CD4-positive, alpha-beta T cell treated with Interleukin-17A for 1 hour (primary cell): ENCODE data around the gene PERCC1.

Source experiments
- DNase-seq: peaks from one replicate; pipeline ENCODE4 v3.0.0-alpha.2; 2020

PERCC1 gene

DNA sequence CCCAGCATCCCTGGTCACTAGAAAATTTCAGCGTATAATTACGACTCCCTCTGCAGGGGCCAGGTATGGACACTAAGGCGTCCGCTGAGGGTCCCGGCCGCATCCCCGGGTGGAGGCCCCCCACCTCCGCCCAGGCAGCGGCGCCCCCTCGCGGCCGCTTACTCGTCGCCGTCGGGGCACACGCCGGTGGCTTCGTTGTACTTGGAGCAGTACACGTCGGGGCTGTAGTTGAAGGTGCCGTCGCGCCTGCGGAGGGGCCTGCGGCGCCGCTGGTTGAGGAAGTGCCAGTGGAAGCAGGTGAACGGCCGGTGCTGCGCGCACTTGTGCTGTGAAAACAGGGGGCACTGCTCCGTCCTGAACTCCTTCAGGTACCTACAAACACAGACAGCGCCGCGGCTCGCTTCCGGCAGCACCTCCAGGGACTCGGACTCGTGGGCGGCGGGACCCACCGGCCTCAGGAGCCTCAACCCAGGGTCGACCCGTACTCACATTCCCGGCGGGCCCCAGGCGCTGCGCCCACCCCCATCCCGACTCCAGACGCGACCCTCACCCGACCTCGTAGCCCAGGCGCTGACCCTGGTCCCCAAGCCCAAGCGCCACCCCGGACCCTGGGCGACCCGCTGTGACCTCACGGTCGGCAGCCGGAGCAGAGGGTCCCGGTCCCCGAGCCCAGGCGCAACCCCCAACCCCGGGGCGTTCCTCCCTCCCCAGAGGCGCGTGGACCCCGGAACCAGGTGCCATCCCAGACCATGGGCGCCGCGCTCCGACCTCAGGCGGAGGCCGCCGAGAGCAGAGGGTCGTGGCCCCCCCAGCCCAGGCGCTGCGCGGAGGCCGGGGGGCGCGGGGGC, 17.0 kb upstream of the PERCC1 start:
- peak; percentile 66 for DNase-seq

DNA sequence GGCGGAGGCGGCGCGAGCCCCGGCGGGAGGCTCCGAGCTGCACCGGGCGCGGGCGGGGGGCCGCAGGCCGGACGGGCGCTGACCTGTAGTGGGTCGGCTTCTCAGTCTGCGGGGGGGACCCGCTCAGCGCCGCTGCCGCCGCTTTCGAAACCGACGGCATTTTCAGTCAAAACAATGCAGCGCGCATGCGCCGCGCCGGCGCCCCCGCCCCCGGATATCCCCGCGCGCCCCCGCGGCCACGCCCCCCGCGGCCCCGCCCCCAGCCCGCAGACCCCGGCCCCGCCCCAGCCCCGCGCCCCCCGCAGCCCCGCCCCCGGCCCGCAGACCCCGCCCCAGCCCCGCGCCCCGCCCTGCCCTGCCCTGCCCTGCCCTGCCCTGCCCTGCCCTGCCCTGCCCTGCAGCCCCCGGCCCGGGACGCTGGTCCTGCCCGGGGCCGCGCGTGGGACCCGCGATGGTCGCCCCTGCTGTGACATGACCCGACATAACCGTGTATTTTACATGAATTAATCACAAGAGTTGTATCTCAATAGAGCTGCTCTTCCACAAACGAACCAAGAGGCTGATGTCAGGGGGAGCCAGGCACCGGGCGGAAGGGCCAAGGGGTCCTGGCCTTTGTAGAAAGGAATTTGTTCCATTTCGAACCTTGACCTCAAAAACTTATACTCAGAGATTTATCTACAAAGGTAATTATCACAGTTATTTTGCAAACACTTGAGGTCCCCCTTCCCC, 16.2 kb upstream of the PERCC1 start, which contains the start of gene UNKL:
Gene UNKL, minus strand, starts transcription at position 173 of the 729 bp plus-strand sequence. Its CDS starts 13 bp downstream, at position 160.
- peak; percentile 87 for DNase-seq

DNA sequence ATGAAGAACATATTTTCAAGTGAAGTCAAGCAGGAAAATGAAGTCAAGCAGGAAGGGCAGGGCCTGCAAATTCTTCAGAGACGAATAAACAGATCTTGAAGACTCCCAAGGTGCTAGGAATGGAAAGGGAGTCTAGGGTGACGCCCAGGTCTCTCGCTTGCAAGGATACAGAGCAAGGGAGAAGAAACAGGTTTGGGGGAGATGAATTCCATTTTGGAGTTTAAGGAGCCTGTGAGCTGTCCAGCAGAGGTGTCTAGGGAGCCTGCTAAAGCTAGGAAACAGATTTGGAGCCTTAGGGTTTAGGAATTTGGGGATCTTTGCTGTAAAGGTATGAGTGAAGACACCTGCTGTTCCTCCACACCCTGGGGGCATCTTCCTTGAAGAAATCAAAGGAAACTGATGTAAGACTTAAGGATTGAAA, 14.3 kb upstream of the PERCC1 start:
- no peak for DNase-seq

DNA sequence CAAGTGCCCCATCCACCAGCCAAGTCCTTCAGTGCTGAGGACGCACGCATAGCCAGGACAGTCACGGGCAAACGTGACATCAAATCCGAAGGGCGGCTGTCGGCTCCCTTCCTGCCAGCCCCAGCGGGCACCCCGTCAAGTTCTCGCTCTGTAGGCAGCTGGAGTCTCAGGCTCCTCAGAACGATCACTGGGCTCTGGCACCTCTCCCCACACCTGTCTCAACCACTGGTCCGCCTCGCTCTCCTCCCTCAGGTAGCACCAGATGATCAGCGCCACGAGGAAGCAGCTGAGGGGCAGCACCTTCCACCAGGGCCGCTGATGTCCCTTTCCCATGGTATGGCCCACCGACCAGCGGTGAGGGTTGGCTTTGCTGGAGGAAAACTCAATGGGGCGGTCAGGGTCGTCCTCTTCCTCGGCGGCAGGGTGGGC, 10.8 kb upstream of the PERCC1 start:
- DNase-seq: no peak

DNA sequence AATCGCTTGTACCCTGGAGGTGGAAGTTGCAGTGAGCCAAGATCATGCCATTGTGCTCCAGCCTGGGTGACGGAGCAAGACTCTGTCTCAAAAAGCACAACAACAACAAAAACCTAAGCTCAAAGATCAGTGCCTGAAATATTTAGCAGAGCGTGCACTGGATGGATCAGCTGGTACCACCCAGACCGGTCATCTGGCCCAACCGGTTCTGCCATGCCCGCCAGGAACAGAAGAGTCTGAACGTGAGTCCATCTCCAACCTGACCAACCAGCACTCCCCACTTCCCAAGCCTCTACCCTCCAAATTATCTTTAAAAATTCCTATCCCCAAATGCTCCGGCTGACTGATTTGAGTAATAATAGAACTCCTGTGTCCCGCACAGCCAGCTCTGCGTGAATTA, 8.8 kb upstream of the PERCC1 start:
- DNase-seq: no peak

DNA sequence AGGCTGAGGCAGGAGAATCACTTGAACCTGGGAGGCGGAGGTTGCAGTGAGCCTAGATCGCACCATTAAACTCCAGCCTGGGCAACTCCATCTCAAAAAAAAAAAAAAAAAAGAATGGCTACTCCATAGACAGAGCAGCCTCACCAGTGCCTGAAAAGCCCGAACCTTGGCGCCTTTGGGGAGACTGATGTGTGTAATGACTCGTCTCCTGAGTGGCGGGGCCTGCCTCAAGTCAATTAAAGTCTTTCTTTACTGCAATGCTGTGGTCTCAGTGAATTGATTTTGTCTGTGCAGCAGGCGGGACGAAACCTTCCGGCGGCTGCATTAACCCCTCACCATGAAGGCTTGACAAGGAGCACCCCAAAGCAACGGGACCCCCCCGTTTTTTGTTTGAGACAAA, 6.8 kb upstream of the PERCC1 start:
- DNase-seq: no peak

DNA sequence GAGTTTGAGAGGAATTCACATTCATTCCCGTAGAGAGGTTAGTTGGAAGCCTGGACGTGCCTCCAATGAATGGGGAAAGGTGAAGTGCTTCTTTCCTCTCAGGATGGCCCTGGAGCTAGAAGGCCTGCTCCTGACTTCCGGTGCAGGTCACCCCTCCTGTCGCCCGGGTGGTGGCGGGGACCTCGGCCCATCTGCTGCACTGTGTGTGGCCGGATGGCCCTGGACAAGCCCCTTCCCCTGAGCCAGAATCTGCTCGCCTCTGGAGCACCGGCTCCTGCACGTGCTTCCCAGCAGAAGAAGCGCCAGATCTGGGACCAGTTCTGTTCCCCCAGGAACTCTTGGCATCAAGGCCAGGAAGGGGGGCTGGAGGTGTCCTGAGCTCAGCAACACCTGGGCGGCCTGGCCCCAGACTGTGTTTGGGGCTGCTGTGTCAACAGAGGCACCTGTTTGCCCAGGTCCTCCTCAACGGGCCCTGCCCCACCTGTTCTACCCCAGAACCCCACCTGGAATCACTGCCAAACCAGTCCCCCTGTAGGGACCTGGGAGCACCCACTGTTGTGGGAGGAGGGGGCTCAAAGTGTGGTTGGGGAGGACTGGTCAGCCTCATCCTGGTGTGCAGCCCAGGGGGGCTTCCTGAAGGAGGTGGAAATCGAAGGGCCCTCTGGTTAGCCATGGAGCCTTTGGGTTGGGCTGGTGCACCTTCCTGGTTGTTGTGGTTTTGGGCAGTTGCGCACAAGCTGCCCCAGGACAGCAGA, 5.1 kb upstream of the PERCC1 start:
- no peak for DNase-seq

DNA sequence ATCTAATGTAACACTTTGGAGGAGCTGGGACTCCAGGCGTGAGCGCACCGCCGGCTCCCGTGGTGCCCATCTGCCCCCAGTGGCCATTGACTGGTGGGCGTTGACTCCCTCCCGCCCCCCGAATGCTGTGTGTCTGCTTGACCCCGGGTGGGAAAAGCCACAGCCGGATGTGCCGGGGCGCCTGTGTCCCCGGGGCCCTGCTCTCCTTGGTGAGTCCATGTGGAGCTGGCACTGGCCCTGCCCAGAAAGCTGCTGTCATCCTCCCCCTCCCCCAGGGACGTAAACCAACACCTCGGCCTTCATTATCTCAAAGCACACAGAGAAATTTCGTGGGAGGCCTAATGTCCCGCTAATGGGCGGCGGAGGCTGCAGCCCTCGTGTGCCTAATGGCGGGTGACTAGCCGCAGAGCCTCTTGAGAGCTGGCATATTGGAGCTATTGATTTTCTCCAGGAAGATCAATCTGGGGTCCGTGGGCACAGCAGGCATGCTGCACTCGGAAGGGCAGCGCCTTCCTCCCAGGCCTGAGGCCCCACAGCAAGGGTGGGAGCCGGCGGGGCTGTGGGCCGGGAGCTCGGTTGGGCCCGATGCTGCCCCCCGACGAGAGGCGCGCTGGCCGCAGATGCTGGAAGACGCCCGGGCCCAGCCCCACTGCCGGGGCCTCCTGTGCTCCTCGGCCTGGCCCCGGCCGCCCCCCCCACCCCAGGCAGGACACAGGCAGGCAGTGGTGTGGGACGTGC, 4.0 kb upstream of the PERCC1 start:
- DNase-seq: no peak

DNA sequence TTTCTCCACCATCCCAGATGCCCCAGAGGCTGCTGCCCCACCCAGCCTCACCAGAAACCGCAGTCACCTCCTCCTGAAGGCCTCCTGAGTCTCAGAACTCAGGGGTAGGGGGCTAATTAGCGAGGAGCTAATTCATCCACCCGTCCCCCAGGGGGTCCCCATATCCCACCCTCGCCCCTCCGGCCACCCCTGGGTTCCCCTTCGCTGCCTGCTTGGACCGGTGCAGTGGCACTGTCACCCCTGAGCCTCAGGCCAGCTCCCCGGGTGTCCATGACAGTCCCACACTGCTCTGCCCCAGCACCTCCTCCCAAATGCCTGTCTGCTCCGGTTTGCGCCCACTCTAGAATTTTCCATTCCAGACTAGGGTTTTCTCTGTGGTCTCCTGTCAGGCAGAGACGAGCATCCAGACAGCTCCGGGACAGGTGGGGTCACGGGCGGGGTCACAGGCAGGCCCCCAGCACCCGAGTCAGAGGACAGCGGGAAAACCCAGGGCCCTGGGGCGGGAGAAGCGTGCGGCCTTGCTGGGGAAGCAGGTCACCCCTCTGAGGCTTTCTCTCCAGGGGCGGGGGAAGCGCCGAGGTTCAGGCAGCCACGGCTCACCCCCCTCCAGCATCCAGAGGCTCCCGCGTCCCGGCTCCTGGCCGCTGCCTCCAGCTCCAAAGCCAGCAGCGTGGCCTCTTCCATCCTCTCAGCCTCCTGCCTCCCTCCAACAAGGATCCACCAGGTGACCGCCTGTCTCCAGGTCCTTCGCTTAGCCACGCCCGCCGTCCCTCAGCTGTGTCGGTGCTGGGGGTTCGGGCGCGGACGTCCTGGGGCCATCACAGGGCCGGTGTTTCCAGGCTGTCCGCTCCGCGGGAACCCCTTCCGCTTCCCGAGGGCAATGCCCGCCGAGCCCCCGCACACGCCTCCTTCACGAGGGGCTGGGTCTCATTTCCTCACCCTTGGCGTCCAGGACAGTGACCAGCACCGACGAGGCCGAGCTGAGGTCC, 3.1 kb upstream of the PERCC1 start:
- DNase-seq: no peak

DNA sequence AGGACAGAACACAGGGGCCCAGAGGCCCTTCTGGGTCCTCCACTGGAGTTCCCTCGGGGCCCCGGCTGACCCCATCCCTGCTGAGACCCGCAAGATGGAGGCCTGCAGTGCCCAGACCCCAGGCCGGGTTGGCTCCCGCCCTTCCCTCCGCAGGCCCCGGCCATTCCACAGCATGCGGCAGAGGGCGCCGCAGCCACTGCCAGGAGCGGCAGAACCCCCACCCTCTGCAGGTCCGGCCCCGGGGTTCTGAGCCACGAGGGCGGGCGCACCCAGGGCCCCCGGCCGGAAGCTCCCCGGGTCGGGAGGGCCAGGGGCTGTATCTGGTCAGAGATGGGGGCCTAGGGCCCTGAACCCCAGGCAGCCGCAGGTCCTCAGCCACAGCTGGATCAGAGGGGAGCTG, 2.4 kb upstream of the PERCC1 start:
- peak; percentile 45 for DNase-seq

DNA sequence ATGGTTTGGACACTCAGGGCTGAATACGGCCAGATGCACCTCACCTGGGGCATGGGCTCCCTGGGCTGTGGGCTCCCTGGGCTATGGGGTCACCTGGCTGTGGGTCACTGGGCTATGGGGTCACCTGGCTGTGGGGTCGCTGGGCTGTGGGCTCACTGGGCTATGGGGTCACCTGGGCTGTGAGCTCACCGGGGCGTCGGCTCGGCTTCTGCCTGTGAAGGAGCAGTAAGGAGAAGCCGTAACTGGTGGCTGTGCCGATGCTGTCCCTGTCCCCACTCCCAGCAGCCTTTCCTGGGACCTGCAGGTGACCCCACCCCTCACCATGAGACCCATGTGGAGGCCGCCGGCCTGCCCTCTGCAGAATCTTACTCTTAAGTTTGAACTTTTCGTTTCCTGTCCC, 1.9 kb upstream of the PERCC1 start:
- DNase-seq: no peak

DNA sequence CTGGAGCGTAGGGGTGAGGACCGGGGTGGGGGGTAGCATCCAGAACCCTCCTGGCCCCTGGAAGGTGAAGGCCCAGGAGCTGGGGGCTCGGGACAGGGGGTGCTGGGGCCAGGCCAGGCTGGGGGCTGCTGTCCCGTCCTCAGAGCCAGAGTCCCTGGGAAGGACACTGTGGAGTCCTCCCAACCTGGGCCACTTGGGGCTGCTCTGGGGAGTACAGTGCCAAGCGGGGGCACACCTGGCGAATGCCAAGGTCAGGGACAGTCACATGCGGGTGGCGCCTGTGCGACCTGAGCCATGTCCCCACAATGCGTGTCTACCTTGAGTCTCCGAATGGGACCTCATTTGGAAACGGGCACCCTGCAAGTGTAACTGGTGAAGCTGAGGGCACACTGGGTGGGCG, 1.2 kb upstream of the PERCC1 start:
- DNase-seq: no peak

DNA sequence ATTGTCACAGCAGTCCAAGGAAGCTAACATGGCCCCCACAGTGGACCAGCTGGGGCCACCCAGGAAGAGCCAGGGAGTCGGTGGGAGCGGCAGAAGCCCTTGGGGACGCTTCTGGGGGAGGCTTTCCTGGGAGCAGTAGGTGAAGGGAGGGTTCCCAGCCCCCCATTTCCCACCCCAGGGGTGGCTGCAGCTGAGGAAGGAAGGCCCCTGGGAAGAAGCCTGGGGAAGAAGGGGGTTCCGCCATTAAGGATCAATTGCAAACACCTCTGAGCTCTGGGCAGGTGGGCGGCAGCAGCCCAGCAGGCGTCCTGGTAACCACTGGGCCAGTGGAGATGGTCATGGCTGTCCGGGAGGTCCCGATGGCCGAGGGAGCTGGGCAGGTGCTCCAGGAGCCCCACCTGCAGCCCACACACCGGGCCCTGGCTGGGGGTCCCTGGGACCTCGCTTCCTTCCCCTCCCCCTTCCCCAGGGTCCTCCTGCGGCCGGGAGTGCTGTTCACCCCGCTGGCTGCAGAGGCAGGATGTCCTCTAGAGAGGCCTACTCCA, 592 bp upstream of the PERCC1 start:
- no peak for DNase-seq

DNA sequence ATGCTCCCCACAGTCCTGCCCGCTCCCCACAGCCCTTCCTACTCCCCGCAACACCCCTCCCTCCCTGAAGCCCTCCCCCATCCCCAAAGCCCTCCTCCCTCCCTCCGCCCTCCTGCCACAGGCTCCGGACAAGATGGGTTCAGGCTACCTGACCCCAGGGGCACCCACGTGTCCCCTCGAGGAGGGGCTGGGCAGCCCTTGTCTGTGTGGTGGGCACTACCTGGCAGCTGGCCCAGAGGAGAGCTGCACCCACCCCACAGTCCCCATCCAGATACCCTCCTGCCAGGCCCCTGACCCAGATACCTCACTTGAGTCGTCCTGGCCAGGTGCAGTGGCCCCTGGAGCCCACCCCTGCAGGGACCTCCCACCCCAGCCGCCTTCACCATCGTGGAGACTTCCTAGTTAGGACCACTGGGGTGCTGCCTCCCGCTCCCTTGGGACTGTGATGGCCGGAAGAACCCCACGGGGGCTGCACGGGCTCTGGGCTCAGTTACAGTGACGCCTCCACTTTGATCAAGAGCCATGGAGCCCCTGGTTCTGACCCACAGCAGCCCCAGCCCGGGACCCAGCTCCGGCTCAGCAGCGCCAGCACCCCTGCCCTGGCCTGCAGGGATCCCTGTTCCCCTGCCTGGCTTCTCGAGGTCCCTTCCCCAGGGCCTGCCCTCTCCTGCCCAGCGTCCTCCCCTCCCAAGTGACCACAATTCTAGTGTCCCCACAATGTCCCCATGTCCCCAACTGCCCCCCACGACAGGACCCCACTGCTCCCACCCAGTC, 806 bp downstream of the PERCC1 start:
- no peak for DNase-seq

DNA sequence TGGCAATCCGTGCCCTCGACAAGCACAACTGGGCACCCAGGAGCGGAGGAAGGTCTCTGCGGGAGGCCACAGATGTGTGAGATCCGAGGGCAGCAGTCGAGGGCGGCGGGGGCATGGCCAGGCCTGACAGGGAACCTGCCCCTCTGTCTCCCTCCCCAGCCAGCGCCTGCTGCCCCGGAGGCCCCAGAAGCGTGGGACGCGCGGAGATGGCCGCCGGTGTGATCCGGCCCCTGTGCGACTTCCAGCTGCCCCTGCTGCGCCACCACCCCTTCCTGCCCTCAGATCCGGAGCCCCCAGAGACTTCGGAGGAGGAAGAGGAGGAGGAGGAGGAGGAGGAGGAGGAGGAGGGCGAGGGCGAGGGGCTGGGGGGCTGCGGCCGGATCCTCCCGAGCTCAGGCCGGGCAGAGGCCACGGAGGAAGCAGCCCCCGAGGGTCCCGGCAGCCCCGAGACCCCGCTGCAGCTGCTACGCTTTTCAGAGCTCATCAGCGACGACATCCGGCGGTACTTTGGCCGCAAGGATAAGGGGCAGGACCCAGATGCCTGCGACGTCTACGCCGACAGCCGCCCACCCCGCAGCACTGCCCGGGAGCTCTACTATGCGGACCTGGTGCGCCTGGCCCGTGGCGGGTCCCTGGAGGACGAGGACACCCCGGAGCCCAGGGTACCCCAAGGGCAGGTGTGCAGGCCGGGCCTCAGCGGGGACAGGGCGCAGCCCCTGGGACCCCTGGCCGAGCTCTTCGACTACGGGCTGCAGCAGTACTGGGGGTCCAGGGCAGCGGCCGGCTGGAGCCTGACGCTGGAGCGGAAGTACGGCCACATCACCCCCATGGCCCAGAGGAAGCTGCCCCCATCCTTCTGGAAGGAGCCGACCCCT, 1.7 kb downstream of the PERCC1 start:
- no peak for DNase-seq

DNA sequence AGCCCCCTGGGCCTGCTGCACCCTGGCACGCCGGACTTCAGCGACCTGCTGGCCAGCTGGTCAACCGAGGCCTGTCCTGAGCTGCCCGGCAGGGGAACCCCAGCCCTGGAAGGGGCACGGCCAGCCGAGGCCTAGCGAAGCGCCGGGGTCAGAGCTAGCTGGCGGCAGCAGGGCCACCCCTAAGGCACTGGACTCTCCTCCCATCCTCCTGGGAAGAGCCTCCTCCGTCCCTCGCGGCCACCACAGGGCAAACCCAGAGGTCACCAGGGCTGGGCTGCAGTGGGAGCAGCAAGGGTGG, 2.3 kb downstream of the PERCC1 start:
- DNase-seq: no peak

DNA sequence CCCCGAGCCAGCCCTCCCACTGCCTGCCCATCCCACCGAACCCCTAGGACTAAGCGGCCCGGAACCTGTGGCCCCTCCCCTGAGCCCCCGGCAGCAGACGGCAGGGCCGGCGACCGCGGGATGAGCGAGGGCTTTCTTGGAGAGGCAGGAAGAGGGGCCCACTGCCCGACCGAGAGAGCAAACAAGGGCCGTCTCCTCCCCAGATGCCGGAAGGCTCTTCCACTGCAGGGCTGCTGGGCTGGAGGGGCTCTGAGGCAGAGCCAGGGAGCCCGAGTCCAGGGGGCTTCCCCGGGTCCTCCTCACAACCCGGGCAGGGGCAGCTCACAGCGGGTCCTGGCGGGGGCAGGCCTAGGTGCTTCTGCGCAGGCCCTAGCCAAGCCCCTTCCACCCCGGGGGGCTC, 2.9 kb downstream of the PERCC1 start:
- no peak for DNase-seq

DNA sequence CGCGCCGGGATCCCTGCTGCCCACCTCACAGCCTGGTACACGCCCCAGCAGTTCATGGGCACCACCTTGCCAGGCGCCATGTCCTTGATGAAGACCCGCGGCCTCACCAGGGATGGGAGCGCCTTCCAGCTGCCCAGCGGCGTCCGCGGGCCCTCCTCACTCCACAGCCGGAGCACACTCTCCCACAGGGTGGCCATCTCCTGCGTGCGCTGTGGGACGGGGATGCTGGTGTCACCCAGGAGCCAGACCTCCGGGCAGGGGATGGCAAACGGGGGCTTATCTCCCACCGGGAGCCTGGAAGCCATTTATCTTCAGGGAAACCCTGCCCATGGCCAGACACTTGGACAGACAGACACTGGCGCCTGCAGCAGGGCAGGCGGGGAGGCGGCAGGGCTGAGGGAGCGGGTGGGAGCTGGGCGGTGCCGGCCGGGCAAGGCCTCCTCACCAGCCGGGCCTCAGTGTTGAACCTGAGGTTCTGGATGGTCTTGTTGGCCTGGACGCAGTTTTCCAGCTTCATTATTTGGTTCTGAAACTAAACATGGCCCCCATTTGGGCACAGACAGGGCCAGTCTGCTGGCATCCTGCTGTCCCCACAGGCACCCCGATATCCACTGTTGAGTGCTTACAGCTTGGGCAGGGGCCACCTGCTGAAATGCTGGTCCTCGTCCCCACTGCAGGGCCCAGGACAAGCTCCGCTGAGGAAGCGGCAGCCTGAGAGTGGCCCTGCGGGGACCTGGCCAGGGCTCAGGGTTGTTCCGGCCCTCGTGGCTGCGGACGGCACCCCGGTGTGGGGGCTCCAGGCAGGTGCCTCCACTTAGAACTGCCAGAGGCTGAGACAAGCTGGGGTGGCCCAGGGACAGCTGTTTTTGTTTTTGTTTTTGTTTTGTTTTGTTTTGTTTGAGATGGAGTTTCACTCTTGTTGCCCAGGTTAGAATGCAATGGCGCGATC, 4.0 kb downstream of the PERCC1 start:
- DNase-seq: no peak
